ENCODE data around the gene ZNF318.

GRCh38 chr6:43391440-43392031 is 22.1 kb upstream of the ZNF318 start:
- TF ChIP-seq POLR2AphosphoS5 (IDR thresholded peaks at IDR 0.05; ENCODE audit: borderline replicate concordance, low read depth, low read length): no peak
- no peak for TF ChIP-seq EZH2 (IDR thresholded peaks at IDR 0.05)

All from SK-N-MC (cell line).